Spleen (tissue), 11 donors: Measurements from ENCODE around the gene ATP6V1B1. TPM values are rescaled to one million over a fixed set of nuclear protein-coding genes. Genes with fewer than 3 reads are reported as not detected.

Experiments
- DNase-seq: peaks from one replicate; pipeline ENCODE4 v3.0.0-alpha.2; 2020
- H3K27ac ChIP-seq, 8 donors: fragments of 200-600 bp; sonication (generic) in 7 of 8; 1 replicate in 4 of 8; 2 replicates in 4 of 8; pipeline versions ENCODE4 v1.5.0 to v1.8.0; 2016 to 2021; ENCODE audit warnings: inconsistent platforms in 4 of 8, mild to moderate bottlenecking in 4 of 8, moderate library complexity in 1 of 8
- H3K27me3 ChIP-seq, 7 donors: fragments of 200-600 bp; sonication (generic) in 6 of 7; replicated peaks in 1 of 7; 1 replicate in 4 of 7; 2 replicates in 3 of 7; pipeline versions ENCODE4 v1.5.0 to v1.8.0; 2016 to 2021; ENCODE audit warnings: inconsistent platforms in 3 of 7, mild to moderate bottlenecking in 1 of 7
- H3K36me3 ChIP-seq, 6 donors: fragments of 200-600 bp; sonication (generic) in 5 of 6; 1 replicate in 4 of 6; 2 replicates in 2 of 6; pipeline versions ENCODE4 v1.5.0 to v1.8.0; 2016 to 2021; ENCODE audit warnings: inconsistent platforms in 2 of 6
- H3K4me1 ChIP-seq, 6 donors: fragments of 200-600 bp; sonication (generic) in 5 of 6; 1 replicate in 3 of 6; 2 replicates in 3 of 6; pipeline versions ENCODE4 v1.5.0 to v1.8.0; 2016 to 2021; ENCODE audit warnings: inconsistent platforms in 3 of 6
- H3K4me3 ChIP-seq, 8 donors: fragments of 200-600 bp; sonication (generic) in 7 of 8; 1 replicate in 4 of 8; 2 replicates in 4 of 8; pipeline versions ENCODE4 v1.5.0 to v1.8.0; 2016 to 2021; ENCODE audit warnings: inconsistent platforms in 4 of 8, mild to moderate bottlenecking in 4 of 8, moderate library complexity in 2 of 8
- H3K9me3 ChIP-seq, 8 donors: fragments of 200-600 bp; sonication (generic) in 7 of 8; 1 replicate in 4 of 8; 2 replicates in 4 of 8; pipeline versions ENCODE4 v1.5.0 to v1.8.0; 2016 to 2021; ENCODE audit warnings: inconsistent platforms in 4 of 8
- CTCF ChIP-seq, 11 experiments: fragments of 200-600 bp in 7 of 11; fragments of 450-650 bp in 4 of 11; sonication (generic) in 4 of 11; IDR thresholded peaks in 8 of 11; conservative IDR thresholded peaks in 3 of 11; 1 replicate in 7 of 11; 2 replicates in 4 of 11; pipeline versions ENCODE4 v1.4.0 to v1.8.0; 2016 to 2021; ENCODE audit warnings: antibody characterized with exemption in 11 of 11, inconsistent platforms in 4 of 11, mild to moderate bottlenecking in 1 of 11
- POLR2A ChIP-seq, 3 donors: fragments of 450-650 bp; IDR thresholded peaks; one replicate each; pipeline ENCODE4 v1.5.1; 2017; ENCODE audit warnings: antibody characterized with exemption in 3 of 3, mild to moderate bottlenecking in 1 of 3
- POLR2AphosphoS5 ChIP-seq, 3 donors: sonication (generic); formaldehyde crosslinking; IDR thresholded peaks; one replicate each; pipeline ENCODE4 v1.5.1; 2017; ENCODE audit warnings: antibody characterized with exemption in 3 of 3
- WGBS, 5 donors: extraction: QIAGEN DNeasy Blood & Tissue Kit in 3 of 5; methylation state at CpG; one replicate each; pipeline versions ENCODE4 v1.1.5 to v1.1.7; 2013 to 2018; 5-methylcytosine and 5-hydroxymethylcytosine counted together
- intact Hi-C: fragments of 100-400 bp; cut with DNase I; formaldehyde crosslinking; loops from one replicate; pipeline ENCODE4 v1.15.0; 2023; ENCODE audit warnings: low total_unique reads
- polyA plus RNA-seq, 3 donors: library from polyadenylated mRNA; stranded (reverse); fragments of 200-250 nt; gene quantifications; one replicate each; pipeline ENCODE4 v1.2.1, GENCODE V29; 2013
- total RNA-seq, 7 donors: library from RNA; depleted of rRNA in 3 of 7; stranded (reverse); fragments of >200 nt in 3 of 7; fragmentation: NEBNext Ultra II Directional in 4 of 7; extraction: Animal tissue kit (Norgen Biotek cat#: 25700) in 4 of 7; gene quantifications; one replicate each; pipeline versions ENCODE4 v1.1.0 to v1.2.1, GENCODE V29; 2016 to 2021
- donor health status: healthy with polysubstance abuse.
- donor health status: DM: no; HTN: no; CAD: no; lungs with moderate emphysema.
- donor health status: DM: no; HTN: no; CAD: no.
- donor health status: Bipolar disorder and iron deficiency.
- donor health status: healthy.
- donor health status: DM: no; HTN: no; CAD: no.
- donor health status: DM: yes; HTN: yes; CAD: no.

Gene ATP6V1B1
- total and polyA plus RNA-seq, 10 donors, result 0.06 to 0.11 TPM; not detected in 8

- H3K4me3 ChIP-seq, result no peak overlapping the region
- H3K36me3 ChIP-seq, result no peaks in the 10 kb centered on the region
- H3K27me3 ChIP-seq, result peaks cover 0 to 9% (median 0%) of the 10 kb centered on the region in 7 donors
- no peaks in the 10 kb centered on the region for H3K9me3 ChIP-seq
- WGBS, 5 donors, result 85 to 92% (median 89%) methylated on average over 2 of the region's 2 CpGs
- peak; percentile 25 for DNase-seq
- no peak overlapping the region for H3K27ac ChIP-seq
- no peak for TF ChIP-seq CTCF (IDR thresholded peaks at IDR 0.05 in 8 of 11, conservative IDR thresholded peaks at IDR 0.05 in 3 of 11)
- peaks cover 7 to 28% (median 20%) of the 10 kb centered on the region in 6 donors for H3K4me1 ChIP-seq
- intact Hi-C loops, result no loop called here
These were observed 39.5 kb downstream of the ATP6V1B1 start for GRCh38 chr2:70975237-70975636.

- peak in 4 of 11 experiments; percentile 6 to 46 (median 20) for TF ChIP-seq CTCF (IDR thresholded peaks at IDR 0.05 in 8 of 11, conservative IDR thresholded peaks at IDR 0.05 in 3 of 11)
- TF ChIP-seq POLR2AphosphoS5 (IDR thresholded peaks at IDR 0.05), result peak in 1 of 3 donors; percentile 34
- TF ChIP-seq POLR2A (IDR thresholded peaks at IDR 0.05), result no peak
- peak overlapping the region in 7 of 8 donors; percentile 85 to 95 (median 88) for H3K27ac ChIP-seq
- peaks cover 0 to 8% (median 0%) of the 10 kb centered on the region in 6 donors for H3K36me3 ChIP-seq
- 22 to 31% (median 26%) methylated on average over 14 of the region's 14 CpGs for WGBS, 5 donors
- DNase-seq, result peak; percentile 79
- peaks cover 0 to 9% (median 0%) of the 10 kb centered on the region in 7 donors for H3K27me3 ChIP-seq
- peaks cover 7 to 28% (median 20%) of the 10 kb centered on the region in 6 donors for H3K4me1 ChIP-seq
- peak overlapping the region; percentile 48 to 77 (median 55) for H3K4me3 ChIP-seq
- intact Hi-C loops, result no loop called here
- no peaks in the 10 kb centered on the region for H3K9me3 ChIP-seq
These were observed 42.0 kb downstream of the ATP6V1B1 start for GRCh38 chr2:70977605-70978205.

- H3K4me3 ChIP-seq, result peak within 1 kb of the TSS; percentile 48 to 77 (median 55)
- H3K4me1 ChIP-seq, result peaks cover 7 to 28% (median 20%) of the 10 kb centered on the region in 6 donors
- peak; percentile 86 for DNase-seq
- TF ChIP-seq POLR2AphosphoS5 (IDR thresholded peaks at IDR 0.05) (peak; percentile 20 to 65 (median 54)), CTCF (IDR thresholded peaks at IDR 0.05 in 8 of 11, conservative IDR thresholded peaks at IDR 0.05 in 3 of 11) (no peak)
- peaks cover 0 to 8% (median 0%) of the 10 kb centered on the region in 6 donors for H3K36me3 ChIP-seq
- no peaks in the 10 kb centered on the region for H3K9me3 ChIP-seq
- peak within 1 kb of the TSS; percentile 38 to 95 (median 88) for H3K27ac ChIP-seq
- intact Hi-C loops, result no loop called here
- 1 to 9% (median 4%) methylated on average over 29 to 67 of the region's 67 CpGs for WGBS, 5 donors
- peaks cover 0 to 9% (median 0%) of the 10 kb centered on the region in 7 donors for H3K27me3 ChIP-seq
These were observed 42.9 kb downstream of the ATP6V1B1 start, which contains the start of gene ANKRD53 for GRCh38 chr2:70978341-70979179. Gene ANKRD53, plus strand, starts transcription at chr2:70978630. Its CDS starts 16 bp downstream, at chr2:70978646.

- TF ChIP-seq POLR2AphosphoS5 (IDR thresholded peaks at IDR 0.05) (no peak), POLR2A (IDR thresholded peaks at IDR 0.05) (no peak), CTCF (IDR thresholded peaks at IDR 0.05 in 8 of 11, conservative IDR thresholded peaks at IDR 0.05 in 3 of 11) (no peak)
- peak overlapping the region; percentile 38 to 77 (median 52) for H3K4me3 ChIP-seq
- peaks cover 0 to 8% (median 0%) of the 10 kb centered on the region in 6 donors for H3K36me3 ChIP-seq
- H3K4me1 ChIP-seq, result peaks cover 7 to 30% (median 20%) of the 10 kb centered on the region in 6 donors
- 35 to 49% (median 39%) methylated on average over 18 to 19 of the region's 19 CpGs for WGBS, 5 donors
- H3K27ac ChIP-seq, result peak overlapping the region in 7 of 8 donors; percentile 38 to 91 (median 55)
- no peaks in the 10 kb centered on the region for H3K9me3 ChIP-seq
- DNase-seq, result no peak
- intact Hi-C loops, result no loop called here
- peaks cover 0 to 9% (median 0%) of the 10 kb centered on the region in 7 donors for H3K27me3 ChIP-seq
These were observed 43.4 kb downstream of the ATP6V1B1 start for GRCh38 chr2:70979180-70979488.
